Fibroblast of peridontal ligament (primary cell): ENCODE measurements around the gene ASAH2B.
"Not testable (repeated sequence)": the region's sequence is repeated elsewhere in the genome, so short reads cannot be mapped to it uniquely, and the experiment has no call there.

Experiments used
- DNase-seq: peaks from one replicate; pipeline ENCODE4 v3.0.0-alpha.2; 2010; ENCODE audit errors: extremely low read depth

ASAH2B gene

DNA sequence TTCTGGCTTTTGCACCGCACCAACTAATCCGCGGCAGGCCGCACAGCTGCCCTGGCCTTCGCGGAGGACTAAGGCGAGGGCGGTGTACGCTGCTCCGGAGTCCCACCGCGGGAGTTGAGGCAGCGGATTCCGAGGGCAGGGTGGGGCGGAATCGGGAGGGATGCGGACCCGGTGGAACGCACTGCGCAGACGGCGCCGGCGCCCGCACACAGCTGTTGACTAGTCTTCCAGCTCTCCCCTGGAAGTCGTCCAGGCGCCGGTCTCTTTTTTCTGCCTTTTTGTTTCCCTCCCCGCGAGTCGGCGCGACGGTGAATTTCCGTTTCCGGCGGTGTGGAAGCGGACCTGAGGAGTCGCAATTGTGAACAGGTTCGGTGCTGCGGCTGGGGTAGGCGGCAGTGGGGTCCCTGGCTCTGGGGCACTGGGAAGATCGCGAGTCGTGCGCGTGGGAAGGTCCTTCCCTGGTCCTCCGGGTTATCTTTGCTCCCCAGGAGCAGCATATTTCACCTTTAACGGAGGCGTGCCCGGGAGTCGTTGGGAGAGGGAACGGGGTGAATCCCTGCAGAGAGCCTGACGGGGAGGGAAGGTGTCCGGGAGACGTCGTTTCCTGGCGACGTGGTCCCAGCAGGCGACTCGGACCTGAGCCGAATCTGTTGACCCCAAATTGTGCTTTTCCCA, at the start of gene ASAH2B:
Gene ASAH2B (plus strand): TSS at position 319 of the 675 bp plus-strand sequence. CDS start 5,195 bp downstream, outside the sequence.
- DNase-seq = peak; percentile 71

DNA sequence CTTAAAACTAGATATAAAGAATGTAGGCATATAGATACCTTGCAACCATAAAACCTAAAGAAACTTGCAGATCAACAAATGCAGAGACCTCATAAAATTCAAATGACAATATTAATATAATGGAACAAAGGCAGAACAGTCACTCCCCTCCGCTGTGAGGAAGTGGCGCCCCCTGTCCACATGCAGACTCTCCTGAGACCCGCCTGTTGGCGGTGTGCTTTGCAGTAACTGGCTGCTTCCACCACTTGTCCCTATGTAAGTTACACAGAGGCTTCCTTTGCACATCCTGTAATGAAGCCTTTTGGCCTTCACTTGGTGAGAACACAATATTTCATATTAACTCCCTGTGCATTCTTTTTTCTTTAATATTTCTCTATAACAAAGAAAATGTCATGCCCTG, 41.9 kb upstream of the ASAH2B start:
- not testable (repeated sequence) for DNase-seq

DNA sequence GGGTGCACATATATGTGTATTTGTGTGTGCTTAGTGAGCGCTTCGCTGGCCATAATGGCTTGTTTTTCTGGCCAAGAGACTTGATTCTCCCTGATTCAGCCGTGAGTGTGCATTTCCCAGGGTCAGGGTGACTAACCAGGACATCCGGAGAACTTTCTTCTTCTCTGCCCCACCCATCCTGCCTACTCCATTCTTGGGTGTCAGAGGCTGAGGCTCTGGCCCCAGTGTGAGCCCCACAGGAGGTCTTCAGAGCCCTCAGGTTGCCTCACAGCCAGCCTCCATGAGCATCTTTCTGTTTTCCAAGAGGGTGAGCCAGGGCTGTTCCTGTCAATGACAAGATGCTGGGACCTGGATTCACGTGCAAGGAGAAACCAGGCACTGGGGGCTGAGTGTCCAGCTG, 37.8 kb upstream of the ASAH2B start:
- not testable (repeated sequence) for DNase-seq

DNA sequence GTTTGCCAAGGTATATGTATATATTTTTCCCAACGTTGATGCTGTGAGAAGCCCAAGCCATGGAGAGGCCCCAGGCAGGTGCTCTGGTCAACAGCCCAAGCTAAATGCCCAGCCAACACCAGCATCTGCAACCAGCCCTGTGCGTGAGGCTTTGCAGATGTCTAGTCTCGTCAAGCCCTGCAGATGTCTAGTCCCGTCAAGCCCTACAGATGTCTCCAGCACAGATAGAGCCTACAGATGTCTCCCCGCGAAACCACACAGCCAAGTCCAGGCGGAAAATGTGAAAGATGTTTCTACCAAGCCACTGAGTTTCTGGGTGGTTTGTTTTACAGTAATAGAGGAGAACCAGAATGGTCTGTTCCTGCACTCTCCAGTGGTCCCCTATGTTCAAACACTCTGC, 36.7 kb upstream of the ASAH2B start:
- DNase-seq = not testable (repeated sequence)

DNA sequence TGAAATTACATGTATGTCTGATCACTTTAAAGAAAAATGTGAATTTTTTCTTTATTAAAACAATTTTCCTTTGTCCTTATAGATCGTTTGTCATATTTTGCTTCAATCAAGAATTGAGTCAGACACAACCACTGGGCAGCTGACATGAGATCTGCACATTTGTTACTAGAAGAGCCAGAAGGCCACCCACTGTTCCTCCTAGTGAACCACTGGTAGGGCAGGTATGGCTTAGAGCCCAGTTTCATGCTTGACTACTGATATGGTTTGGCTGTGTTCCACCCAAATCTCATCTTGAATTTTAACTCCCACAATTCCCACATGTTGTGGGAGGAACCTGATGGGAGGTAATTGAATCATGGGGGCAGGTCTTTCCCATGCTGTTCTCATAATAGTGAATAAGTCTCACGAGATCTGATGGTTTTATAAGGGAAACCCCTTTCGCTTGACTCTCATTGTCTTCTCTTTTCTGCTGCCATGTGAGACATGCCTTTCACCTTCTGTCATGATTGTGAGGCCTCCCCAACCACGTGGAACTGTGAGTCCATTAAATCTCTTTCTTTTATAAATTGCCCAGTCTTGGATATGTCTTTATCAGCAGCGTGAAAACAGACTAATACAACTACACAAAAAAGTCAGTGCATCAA, 35.2 kb upstream of the ASAH2B start:
- DNase-seq = peak; percentile 36

DNA sequence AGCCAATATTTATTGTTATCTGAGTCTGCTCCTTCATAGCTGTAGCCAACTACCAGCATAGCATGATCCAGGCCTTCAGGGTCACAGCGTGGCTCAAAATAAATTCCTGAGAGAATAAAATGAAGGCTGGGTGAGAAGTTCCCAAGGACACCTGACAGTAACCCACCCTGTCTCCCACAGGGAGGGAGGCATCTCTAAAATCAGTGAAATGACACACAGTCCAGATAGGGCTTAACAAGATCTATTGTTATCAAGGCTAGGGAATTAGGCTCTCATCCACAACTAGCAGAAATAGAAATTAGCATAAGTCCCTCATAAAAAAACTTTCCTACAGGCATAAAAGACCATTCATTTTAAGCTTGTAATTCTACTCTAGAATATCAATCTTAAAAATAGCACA, 33.7 kb upstream of the ASAH2B start:
- DNase-seq = not testable (repeated sequence)

DNA sequence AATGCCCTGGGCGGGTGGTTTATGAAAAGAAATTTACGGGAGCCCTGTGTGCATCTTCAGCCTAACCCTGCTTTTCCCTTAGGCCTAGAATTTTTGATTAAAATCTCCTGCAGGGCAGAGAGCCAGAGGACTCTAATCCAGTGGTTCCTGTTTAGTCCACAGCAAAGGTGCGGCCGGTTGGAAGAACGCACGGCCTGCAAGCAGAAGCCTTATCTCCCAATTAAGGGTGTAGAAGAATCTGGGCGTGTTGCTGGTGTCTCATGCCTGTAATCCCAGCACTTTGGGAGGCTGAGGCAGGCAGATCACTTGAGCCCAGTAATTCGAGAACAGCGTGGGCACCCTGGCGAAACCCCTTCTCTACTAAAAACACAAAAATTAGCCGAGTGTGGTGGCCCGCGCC, 29.5 kb upstream of the ASAH2B start:
- DNase-seq = not testable (repeated sequence)

DNA sequence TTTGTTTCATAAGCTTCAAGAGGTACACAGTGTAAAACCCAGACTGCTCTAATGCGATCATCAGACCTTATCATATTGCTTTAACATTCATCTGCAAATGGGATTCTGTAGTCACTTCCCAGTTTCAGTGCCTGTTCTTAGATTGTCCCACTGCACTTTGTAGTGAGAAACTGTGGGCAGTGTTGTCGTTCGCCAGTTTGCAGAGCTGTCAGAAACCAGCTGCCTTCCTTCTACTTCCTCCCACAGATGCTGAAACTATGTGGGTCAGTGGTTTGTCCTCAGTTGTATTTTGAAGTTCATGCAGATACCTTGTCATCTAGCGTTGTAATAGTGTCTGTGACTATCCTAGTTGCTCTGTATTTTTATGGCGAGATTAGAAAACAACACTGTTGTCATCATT, 15.9 kb upstream of the ASAH2B start:
- not testable (repeated sequence) for DNase-seq

DNA sequence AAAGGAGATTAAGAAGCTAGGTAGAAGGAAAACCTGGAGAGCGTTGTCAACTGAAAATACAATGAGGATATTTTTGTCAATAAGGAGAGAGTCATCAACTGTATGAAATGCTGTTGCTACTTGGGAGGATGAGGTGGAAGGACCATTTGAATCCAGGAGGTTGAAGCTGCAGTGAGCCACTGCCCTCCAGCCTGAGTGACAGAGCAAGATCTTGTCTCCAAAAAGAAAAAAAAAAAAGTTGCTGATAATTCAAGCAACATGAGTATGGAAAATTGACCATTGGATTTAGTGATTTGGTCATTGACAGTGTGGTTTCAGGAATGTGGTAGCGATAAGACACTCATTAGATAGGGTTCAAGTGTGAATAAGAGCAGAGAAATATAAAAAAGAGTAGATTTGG, 11.6 kb upstream of the ASAH2B start:
- DNase-seq = not testable (repeated sequence)

DNA sequence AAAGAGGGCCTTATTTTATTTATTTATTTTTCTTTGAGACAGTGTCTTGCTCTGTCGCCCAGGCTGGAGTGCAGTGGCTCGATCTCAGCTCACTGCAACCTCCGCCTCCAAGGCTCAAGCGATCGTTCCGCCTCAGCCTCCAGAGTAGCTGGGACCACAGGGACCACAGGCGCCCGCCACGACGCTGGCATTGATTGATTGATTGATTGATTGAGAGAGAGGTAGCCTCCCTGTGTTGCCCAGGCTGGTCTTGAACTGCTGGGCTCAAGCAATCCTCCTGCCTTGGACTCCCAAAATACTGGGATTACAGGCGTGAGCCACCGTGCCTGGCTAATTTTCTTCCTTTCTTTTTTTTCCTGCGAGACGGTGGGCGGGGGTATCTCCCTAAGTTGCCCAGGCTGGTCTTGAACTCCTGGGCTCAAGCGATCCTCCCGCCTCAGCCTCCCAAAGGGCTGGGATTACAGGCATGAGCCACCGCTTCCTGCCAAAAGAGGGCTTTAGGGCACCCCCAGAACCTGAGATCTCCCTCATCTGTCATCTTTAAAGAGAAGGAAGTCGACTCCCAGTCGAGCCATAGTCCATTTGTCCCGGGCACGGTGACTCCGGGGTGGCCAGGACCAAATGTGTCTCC, 634 bp upstream of the ASAH2B start:
- not testable (repeated sequence) for DNase-seq

DNA sequence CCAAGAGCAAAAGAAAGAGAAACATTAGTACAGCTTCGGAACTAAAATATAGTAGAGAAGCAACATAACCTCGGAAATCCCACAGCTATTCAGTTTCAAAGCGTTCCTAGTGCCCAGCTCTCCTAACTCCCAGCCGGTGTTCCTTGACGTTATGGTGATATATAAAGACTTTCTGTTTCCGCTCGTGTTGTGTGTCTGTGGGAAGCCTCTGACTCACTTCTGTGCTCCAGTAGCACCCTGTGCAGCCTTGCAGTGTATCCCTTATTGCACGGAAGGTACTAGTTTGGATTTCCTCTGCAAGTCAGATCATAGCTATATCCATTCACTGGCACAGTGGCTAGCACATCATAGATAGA, 535 bp downstream of the ASAH2B start:
- DNase-seq = peak; percentile 72

DNA sequence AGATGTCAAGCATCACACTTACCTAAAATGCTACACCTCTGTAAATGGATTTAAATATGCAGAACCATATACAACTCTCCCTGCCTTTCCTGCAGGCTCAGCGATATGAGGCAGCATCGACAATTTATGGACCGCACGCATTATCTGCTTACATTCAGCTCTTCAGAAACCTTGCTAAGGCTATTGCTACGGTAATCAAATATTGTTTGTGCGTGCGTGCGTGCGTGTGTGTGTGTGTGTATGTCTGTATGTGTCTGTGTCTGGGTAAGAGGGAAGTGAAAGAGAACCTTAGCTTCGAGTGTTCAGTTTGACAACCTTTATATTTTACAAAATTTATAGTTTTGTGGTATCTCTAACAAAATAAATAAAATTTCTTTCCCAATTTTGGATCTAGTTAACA, 3.1 kb downstream of the ASAH2B start:
- not testable (repeated sequence) for DNase-seq

DNA sequence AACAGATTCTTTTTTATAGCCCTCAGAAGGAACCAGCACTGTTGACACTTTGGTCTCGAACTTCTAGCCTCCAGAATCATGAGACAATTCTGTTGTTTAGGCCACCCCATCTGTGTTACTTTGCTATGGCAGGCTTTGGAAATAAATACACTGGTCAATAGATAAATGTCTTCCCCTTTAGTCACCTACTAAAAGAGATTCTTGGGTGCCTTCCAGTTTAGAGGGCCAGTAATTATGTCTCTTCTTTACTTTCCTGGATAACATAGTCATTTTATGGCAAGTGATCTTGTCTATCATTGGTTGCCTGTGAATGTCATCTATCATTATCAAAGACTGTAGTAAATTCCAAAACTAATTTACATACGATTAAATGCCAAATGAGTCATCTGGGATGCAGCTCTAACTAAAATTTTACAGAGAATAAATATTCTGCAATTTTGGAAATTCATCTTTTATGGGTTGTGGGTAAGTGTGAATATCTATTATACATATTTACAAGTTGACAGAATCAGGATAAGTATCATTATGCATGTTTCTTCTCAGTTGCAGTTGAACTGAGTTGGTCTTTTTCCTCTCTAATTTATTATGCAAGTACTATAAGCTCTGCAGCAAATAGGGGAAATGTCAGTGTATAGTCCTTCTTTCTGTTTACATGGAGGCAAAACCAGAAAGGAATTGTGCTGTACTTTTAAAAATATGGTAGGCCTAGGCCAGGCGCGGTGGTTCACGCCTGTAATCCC, 27.2 kb downstream of the ASAH2B start:
- peak; percentile 50 for DNase-seq

DNA sequence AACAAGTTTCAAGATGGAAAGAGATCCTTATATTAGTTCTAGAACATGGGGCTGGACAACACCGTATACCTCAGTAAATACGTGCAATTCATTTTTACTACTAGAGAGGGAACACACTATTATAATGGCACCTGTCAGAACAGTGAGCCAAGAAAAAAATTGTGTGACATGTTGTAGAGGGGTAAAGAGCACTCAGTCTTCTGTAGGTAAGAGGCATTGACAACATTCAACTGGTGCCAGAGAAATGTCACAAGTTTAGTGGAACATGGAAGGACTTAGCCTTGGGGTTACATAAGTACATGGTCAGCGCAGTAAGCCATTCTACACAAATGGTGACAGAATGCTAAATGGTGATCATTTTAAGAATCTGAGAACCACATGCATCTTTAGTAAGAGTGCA, 32.3 kb downstream of the ASAH2B start:
- DNase-seq = not testable (repeated sequence)

DNA sequence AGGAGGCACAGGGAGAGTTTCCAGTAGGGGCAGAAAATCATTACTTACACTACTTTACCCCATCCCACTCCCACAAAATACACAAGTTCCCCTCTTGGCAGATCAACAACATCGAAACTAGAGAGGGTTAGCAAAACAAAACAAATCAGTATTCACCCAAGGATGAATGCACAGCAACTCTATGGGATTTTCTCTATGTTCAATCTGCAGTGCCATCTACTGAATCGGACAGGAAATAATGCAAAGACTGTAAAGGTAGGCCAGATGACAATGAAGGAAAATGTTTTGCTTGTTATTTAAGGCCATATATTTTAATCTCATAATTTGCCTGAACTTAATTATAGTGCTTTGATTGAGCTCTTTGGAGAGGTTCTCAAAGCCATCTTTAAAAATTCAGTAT, 35.1 kb downstream of the ASAH2B start:
- DNase-seq = peak; percentile 14

DNA sequence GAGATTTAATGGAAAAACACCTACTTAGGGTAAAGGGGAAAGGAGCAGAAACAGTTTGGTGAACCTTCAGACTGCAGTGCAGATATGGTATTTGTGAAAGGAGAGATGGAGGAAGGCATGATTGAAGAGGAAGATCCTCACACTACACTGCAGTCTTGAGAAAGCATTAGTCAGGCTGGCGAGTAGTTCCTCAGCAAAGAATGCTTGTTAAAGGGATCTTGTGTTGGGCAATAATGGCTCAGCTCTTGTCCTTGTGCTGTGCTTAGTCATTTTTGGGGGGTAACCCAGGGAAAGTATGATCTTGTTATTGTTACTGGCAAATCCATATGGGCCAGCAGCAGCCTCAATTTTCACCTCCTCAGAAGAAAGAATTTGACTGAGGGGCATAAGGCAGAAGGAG, 40.3 kb downstream of the ASAH2B start:
- peak; percentile 65 for DNase-seq

DNA sequence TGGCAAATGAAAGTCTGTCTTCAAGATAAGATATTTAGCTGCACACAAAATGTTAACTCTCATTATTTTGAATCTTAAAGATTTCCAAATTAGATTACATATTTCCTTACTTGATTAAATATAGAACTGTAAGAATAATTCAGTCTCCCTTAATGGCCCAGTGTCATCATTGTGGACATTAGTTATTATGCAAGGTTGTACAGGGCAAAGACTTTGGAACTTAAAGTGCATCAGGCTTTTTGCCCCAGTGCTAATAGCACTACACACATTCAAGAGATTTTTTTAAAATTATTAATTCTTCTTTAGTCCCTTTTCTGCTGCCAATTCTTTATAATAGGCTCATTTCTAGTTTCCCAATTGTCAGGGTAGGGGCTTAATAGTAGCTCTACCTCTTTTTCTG, 42.3 kb downstream of the ASAH2B start:
- not testable (repeated sequence) for DNase-seq

DNA sequence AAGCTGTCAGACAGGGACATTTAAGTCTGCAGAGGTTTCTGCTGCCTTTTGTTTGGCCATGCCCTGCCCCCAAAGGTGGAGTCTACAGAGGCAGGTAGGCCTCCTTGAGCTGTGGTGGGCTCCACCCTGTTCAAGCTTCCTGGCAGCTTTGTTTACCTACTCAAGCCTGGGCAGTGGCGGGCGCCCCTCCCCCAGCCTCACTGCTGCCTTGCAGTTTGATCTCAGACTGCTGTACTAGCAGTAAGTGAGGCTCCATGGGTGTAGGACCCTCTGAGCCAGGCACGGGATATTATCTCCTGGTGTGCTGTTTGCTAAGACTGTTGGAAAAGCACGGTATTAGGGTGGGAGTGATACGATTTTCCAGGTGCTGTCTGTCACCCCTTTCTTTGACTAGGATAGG, 48.2 kb downstream of the ASAH2B start:
- DNase-seq = not testable (repeated sequence)

DNA sequence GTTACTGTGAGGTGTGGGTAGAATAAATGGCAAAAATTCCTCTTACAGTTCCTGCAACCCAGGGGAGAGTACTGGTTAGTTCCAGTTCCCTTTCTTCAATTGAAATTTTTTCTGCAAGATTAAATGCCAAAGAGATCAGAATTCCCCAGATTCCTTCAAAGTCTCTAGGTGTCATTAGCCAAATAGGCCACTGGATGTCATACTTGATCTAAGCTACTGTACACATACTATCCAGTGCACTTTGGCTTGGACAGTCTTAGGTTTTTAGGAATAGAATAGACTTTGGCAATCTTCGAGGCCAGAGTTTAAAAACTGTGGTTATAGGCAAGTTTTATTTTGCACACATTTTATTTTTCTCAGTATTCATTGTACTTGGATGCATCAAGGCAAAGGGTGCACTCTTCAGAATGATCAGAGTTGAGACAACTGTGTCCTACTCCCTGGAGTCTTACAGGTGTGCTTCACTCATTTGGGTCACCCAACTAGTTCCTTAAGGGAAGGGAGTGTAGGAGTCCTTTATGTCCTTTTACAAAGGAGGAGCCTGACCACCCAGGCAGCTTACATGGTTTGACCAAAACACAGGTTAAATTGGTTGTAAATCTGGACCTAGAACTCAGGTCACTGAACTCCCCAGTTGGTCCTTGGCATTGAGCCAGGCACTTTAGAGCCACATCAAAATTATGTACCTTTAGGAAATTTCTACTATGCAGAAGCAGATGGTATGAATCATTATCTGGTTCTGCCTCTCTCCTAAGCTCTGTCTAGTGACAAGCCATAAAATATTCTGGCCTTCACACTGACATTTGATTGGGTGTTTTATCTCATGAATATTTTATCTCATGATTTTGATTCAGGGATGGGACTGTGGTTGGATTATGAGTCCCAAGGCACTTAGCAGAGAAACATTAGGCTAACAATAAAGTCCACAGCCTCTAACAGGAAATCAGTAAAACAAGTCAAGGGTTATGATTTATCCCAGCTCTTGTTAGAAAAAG, 49.5 kb downstream of the ASAH2B start:
- DNase-seq = peak; percentile 78

DNA sequence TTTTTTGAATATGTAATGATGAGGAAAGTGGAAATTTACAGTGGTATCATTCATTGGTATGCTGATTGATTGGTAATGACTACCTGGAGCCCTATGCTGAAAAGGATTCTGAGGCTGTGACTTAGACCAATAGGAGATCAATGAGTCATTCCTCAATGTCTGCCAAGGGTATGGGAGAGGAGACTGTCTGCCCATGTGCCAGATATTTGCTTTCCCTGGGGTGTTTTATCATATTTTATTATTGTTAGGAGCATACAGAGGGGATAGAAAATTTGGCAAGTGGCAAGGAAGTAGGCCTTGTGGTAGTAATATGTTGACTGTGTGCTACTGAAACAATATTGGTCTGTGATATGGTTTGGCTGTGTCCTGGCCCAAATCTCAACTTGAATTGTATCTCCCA, 54.8 kb downstream of the ASAH2B start:
- peak; percentile 26 for DNase-seq

DNA sequence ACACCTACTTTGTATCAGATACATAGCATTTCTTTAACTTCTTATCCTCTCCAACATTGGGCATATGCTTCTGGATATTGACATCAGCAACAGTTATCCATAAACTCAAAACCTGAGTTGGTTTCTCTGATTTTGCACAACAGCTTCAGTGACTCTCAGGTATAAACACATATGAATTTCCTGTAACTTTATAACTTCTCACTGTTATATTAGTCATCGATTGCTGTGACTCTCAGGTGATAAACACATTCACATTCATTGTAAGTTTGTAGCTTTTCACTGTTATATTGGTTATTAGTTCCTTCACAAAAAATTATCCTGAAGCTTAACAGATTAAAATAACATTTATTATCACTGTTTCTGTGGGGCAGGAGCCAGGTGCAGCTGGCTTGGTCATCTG, 57.0 kb downstream of the ASAH2B start:
- no peak for DNase-seq
